Daoy (cell line): ENCODE data around the gene CD22. TPM values are rescaled to one million over a fixed set of nuclear protein-coding genes. Genes with fewer than 3 reads are reported as not detected.

Source experiments
- DNase-seq: peaks from one replicate; pipeline ENCODE4 v3.0.0-alpha.2; 2015; ENCODE audit warnings: low read depth
- total RNA-seq: library from RNA; depleted of rRNA; stranded (reverse); fragments of >200 nt; shearing (Covaris generic); gene quantifications from 2 replicates; pipeline ENCODE4 v1.2.3, GENCODE V29; 2014

The CD22 gene
- total RNA-seq, 1 experiment from 2014 or later, result not detected

DNA sequence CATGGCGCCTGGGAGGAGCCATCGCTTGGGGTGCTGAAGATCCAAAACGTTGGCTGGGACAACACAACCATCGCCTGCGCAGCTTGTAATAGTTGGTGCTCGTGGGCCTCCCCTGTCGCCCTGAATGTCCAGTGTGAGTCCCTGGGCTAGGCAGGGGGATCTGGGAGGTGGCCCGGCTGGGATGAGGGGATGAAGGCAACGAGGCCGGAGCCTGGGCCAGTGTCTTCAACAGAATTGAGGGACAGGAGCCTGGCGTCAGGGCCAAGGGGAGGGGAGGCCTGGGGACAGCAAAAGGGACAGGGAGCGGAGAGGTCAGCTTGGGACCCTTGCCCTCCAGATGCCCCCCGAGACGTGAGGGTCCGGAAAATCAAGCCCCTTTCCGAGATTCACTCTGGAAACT, 12.0 kb downstream of the CD22 start:
- DNase-seq, result no peak

DNA sequence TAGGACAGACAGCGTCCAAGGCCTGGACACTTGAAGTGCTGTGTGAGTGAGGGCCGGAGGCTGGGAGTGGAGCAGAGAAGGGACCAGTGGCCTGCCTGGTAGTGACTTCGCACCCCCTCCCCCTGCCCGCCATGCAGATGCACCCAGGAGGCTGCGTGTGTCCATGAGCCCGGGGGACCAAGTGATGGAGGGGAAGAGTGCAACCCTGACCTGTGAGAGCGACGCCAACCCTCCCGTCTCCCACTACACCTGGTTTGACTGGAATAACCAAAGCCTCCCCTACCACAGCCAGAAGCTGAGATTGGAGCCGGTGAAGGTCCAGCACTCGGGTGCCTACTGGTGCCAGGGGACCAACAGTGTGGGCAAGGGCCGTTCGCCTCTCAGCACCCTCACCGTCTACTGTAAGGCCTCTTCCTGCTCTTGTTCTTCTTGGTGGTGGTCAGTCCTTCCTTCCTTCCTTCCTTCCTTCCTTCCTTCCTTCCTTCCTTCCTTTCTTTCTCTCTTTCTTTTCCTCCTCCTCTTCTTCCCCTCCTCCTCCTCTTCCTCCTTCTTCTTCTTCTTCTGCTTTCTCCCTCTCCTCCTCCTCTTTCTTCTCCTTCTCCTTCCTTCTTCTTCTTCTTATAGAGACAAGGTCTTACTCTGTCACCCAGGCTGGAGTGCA, 12.7 kb downstream of the CD22 start:
- DNase-seq, result no peak

DNA sequence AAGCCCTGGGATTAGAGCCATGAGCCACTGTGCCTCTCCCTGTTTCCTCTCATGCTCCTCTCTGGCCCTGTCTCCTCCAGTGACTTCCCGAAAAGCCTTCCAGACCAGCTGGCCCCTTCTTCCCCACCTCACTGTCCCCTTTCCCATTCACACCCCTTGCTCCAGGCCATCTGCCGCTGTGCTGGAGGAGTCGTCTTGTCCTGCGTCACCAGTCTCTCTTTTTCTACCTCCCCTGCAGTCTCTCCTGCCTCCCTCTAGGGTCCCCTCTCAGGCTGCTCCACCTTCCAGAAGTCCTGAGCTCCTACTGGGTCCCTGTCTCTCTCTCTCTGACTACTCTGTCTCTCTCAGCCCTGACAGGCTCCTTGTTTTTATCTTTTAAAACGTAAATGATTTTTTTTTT, 13.4 kb downstream of the CD22 start:
- DNase-seq, result no peak

DNA sequence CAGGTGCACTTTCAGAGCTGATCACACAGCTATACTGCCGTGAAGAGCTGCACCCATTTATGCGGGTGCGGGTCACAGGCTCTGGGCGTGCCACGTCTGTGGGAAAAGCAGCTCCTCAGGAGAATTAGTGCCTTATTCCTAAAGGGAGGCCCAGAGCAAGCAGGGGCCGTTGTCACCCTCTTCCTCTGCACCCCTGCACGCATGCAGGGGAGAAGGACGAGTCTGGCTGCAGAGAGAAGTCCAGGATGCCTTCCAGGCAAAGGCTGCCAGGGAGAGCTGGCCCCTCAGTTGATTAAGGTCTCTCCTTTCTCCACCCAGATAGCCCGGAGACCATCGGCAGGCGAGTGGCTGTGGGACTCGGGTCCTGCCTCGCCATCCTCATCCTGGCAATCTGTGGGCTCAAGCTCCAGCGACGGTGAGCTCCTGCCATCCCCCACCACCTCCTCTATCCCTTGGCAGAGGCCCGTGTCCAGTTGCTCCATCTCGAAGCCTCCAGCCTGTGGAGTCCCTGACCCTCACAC, 15.6 kb downstream of the CD22 start:
- no peak for DNase-seq

DNA sequence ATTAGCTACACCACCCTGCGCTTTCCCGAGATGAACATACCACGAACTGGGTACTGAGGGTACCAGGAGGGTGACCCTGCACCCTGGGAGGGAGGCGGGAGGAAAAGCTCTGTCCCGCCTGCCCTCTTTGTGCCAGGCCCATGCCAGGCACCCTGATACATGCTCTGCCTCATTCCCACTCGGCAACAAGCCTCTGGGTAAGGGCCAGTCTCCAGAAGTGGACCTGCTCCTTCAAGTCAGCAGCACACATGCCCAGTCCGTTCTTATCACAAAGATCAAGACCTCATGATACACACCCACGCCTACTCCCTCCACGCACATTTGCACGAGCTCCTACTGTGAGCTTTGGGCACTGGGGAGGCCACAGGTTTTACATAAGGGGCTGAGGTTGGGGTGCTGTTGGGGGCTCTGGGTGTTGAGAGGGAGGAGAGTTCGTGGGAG, 16.7 kb downstream of the CD22 start:
- no peak for DNase-seq

DNA sequence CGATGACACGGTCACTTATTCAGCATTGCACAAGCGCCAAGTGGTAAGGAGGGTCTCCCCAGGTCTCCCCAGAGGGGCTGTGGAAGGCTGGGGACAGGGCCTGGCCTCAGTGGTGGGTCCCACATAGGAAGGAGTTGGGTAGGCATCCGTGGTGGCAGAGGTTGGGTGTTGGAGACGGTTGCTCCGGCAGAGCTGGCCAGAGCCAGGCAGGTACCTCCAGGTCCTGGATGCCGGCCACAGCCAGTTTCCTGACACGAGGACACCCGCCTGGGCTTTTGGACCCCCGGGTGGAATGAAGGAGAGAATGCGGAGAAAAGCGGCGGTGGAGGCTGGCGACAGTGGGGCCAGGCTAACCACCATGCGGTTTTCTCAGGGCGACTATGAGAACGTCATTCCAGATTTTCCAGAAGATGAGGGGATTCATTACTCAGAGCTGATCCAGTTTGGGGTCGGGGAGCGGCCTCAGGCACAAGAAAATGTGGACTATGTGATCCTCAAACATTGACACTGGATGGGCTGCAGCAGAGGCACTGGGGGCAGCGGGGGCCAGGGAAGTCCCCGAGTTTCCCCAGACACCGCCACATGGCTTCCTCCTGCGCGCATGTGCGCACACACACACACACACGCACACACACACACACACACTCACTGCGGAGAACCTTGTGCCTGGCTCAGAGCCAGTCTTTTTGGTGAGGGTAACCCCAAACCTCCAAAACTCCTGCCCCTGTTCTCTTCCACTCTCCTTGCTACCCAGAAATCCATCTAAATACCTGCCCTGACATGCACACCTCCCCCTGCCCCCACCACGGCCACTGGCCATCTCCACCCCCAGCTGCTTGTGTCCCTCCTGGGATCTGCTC, 17.4 kb downstream of the CD22 start:
- no peak for DNase-seq

DNA sequence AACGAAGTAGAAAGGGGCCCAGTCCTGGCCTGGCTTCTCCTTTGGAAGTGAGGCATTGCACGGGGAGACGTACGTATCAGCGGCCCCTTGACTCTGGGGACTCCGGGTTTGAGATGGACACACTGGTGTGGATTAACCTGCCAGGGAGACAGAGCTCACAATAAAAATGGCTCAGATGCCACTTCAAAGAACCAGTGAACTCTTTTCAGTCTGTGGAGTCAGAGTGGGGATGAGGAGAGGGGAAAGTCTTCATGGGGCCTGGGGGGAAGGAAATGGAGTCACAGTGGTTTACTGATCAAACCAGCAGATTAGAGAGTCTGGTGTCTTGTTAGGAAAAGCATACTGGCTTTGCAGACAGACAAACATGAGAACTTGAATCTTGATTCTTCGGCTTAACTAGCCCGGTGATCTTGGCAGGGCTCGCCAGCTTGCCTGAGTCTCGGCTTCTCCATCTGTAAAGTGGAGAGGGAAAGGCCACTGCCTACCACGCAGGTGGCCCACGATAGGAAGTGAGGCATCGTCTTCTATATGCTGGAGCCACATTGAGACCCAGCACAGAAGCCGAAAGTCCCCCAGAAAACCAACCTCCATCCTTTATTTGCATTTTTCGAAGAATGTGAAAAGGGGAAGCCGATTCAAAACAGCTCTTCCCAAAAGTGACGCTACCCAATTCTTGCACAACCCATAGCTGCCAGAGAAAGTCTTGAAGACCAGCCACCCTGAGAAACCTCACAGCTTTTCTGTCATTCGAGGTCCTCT, 18.4 kb downstream of the CD22 start, which contains the start of gene FFAR1:
Gene FFAR1 (plus strand): TSS at position 732 of the 759 bp plus-strand sequence. CDS start 3,650 bp downstream, outside the sequence.
- DNase-seq, result no peak

DNA sequence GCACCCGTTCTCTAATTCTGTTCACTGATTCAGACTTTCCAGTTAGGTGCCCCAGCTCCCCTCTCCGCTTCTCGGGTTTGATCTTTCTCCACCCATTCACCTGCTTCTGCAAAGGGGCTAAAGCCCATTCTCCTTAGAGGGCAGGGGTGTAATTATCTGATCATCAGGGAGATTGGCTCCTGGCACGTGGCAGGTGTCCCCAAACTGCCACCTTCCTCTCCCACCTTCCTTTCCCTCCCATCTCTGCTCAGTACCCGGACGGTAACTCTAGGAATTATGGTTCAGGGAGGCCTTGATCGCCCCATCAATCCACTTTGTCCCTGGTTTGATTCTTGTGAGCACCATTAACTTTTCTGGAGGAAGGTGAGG, 18.9 kb downstream of the CD22 start:
- no peak for DNase-seq

DNA sequence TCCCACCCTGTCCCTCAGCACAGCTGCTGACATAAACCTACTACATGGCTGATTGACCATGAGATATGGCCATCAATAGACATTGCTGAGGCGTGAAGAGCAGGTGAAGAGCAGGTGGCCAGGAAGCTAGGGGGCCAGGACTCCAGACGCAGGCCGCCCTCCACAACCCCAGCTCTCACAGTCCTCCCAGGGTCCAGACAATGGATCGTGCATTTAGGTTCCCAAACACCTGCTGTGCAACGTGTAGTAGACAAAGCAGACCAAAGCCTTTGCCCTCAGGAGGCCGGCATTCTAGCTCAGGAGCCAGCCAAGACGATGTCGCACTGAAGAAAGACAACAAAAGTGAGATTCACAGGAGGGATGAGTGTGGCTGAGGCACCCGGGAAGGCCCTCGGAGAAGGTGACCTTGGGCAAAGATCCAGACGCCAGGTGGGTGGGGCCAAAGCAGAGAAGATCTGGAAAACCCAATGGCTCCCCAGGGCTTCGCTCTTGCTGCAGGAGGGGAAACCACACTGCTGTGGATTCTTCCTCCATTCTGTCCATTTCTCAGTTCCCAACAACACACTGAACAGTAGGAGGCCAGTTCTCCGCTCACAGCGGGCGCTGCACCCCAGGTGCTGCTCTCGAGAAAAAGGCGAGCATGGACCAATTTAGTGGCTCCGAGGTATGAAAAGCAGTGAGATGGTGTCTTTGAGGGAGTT, 20.1 kb downstream of the CD22 start:
- DNase-seq, result no peak

DNA sequence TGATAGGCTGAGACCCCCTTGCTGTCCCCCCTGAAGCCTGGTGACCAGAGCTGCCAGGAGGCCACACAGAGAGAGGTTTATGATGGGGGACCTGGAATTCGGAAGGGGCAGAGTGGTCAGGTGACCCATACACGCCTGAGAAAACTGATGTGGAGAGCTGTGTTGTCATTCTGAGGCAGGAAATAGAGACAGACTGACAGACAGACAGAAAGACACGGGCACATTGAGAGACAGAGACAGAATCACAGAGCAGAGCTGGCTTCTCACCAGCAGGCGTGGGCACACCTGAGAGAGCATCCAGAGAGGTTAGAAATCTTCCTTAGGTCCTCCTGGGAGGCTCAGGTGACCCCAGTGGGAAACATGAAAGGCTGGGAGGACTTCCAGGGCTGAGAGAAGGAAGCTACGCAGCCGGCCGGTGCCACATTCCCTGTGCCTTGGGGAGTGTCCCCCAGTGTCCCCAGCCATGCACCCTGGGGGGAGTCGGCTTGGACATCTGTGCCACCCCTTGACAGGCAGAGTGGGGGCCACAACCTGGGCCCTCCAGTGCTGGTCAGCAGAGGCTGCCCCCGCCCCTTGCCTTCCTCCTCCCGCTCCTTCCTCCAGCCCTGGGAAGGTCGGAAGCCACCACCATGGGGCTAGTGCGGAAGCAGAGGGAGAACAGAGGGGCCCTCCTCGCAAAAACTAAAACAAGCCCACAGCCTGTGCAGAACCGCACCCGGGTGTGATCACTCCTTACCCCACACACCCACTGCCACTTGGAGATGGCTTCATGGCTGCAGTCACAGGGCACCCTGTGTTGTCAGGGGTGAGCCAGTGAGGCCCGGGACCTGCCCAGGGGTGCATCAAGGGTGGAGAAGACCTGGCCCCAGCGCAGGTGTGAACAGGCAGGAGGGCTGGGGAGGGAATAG, 20.9 kb downstream of the CD22 start:
- DNase-seq, result no peak

DNA sequence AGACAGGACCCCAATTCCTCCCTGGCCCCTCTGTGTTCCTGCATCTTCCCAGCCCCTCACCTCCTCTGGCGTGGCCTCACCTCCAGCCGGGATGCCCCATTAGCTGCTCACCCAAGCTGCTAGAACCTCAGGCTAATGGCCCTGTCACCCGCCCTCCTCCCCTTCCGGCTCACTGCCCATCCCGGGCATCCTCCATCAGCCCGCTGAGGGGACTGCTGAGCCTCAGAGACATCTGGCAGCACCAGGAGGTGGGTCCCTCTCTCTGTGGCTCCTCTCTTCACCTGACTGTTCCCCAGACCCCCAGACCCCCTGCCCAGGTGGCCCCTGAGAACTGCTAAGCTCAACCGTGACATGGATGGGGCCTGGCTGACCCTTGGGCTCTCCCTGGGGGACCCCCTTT, 21.6 kb downstream of the CD22 start:
- DNase-seq, result no peak

DNA sequence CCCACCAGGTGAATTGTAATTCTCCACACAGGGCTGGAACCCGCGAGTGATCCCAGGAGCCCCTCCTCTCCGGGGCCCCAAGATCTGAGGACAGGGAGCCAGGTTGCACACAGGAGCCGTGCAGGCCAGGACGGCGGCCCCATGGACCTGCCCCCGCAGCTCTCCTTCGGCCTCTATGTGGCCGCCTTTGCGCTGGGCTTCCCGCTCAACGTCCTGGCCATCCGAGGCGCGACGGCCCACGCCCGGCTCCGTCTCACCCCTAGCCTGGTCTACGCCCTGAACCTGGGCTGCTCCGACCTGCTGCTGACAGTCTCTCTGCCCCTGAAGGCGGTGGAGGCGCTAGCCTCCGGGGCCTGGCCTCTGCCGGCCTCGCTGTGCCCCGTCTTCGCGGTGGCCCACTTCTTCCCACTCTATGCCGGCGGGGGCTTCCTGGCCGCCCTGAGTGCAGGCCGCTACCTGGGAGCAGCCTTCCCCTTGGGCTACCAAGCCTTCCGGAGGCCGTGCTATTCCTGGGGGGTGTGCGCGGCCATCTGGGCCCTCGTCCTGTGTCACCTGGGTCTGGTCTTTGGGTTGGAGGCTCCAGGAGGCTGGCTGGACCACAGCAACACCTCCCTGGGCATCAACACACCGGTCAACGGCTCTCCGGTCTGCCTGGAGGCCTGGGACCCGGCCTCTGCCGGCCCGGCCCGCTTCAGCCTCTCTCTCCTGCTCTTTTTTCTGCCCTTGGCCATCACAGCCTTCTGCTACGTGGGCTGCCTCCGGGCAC, 22.6 kb downstream of the CD22 start:
- DNase-seq, result no peak

DNA sequence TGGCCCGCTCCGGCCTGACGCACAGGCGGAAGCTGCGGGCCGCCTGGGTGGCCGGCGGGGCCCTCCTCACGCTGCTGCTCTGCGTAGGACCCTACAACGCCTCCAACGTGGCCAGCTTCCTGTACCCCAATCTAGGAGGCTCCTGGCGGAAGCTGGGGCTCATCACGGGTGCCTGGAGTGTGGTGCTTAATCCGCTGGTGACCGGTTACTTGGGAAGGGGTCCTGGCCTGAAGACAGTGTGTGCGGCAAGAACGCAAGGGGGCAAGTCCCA, 23.1 kb downstream of the CD22 start:
- DNase-seq, result no peak

DNA sequence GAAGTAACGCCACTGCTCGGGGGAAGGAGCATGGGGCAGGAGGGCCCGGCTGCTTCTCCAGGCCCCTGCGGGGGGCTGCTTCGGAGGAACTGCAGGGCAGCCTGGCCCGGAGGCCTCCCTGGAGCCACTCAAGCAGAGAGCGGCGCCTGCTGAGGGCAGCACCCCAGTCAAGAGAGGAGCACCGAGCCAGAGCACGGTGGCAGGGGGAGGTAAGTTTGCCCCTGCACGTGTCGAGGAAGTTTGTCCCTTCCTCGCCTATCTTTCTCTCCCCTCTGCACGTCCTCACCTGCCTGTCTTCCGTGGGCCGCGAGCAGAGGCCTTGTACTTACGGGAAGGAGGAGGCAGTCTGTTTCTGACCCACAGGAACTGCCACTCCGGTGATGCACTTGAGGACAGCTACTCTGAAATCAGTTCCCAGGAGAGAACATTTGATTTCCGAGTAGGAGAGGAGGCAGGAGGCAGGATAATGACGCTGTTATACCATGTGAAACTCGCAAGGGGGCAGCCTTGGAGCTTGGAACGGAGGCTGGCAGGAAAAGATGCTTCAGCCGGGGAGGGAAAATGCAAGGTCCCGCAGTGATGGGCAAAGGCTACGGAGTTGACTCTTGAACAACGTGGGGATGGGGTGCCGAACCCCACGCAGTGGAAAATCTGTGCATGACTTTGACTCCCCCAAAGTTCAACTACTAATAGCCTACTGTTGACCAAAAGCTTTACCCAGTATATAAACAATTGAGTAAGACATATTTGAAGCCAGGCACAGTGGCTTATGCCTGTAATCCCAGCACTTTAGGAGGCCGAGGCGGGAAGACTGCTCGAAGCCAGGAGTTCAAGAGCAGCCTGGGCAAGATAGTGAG, 23.7 kb downstream of the CD22 start:
- peak; percentile 86 for DNase-seq

DNA sequence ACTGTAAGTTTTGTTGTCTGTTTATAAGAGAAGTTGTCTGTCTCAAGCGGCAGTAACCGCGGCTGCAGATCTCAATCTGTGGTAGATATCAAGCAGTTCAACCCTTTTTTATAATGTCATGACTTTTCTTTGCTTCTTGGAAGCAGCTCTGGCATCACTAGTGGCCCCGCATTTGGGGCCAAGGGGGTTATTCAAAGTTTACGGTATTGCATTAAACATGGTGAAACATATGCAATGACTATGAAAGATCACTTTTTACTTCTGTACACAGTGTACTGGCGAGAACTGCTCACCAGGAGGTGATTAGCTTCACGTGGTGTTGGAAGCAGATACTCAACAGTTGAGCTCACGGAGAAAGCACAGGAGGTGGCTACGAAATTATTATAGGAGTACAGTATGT, 24.6 kb downstream of the CD22 start:
- DNase-seq, result no peak

DNA sequence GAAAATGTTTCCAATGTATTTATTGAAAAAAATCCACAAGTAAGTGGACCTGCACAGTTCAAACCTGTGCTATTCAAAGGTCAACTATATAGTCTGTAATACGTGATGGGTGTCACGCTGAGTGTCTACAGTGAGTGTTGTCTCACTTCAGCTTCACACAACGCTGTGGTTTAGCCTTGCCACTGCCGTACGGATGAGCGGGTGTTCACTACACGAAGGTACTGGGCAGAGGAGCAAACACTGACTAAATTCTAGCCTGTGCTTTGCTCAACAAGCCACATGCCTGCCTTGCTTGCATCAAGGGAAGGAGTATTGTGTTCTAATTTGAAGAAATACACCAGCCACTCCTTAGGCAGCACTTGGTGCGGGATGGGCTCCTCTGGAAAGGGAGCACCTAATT, 25.9 kb downstream of the CD22 start:
- no peak for DNase-seq

DNA sequence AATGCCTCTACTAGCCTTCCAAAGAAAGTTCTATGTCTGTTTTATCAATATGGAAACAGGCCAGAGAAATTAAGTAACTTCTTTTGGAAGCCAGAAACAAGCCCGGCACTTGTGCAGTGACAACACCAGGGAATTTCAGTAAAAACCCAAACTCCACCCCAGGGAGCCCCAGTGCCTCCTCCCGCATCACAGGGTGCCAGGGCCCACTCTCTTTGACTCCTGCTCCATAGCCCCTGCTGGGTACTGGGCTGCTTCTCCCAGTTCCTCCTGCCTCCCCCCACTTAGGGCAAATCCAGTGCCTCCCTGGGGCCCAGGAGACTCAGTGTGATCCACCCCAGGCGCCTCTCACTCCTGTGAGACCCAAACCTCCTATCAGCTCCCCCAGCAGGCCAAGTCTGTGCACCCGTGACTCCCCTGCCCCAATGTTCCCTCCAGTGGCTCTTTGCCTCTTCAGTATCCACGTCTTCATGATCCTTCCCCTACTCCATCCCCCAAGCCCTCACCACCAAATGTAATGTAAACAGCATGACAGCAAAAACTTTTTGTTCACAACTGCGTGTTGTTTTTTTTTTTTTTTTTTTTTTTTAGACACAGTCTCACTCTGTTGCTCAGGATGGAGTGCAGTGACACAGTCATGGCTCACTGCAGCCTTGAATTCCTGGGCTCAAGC, 26.9 kb downstream of the CD22 start:
- DNase-seq, result no peak

DNA sequence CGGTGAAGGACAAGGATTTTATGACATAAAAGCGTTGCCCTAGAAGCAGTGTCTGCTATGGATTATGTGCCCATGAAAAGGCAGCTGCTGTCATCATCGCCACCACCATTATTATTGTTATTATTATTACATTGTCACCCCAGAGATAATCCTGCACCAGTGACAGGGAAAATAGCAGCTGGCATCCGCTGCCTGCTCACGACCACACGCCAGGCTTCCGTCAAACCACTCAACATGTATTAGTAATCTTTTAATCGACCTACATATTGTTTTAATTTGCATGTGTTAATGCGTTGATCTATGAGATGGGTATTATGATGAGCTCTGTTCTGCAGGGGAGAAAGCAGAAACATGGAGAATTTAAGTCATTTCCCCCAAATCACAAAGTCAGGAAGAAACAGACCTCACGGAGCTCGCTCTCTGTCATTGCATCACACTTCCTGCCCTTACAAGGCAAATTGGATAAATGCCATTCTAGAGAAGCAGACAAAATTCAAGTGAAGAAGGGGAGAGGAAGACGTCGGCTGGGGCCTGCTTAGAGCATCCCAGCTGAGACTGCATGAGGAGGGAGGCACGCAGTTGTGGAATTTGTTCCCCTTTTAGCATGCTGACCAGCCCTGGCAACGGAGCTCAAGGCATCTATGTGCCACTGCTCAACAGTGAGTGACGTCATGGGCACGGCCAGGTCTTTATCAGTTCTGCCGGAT, 29.0 kb downstream of the CD22 start, which contains the start of gene FFAR3:
Gene FFAR3 (plus strand): TSS at position 594 of the 707 bp plus-strand sequence. CDS start 431 bp downstream, outside the sequence.
- DNase-seq, result no peak
